ENCODE measurements around the gene PTGDS. TPM values are rescaled to one million over a fixed set of nuclear protein-coding genes. Genes with fewer than 3 reads are reported as not detected.

The PTGDS gene
- total RNA-seq, 1 donor from 2014 or later: 3.8 TPM

DNA sequence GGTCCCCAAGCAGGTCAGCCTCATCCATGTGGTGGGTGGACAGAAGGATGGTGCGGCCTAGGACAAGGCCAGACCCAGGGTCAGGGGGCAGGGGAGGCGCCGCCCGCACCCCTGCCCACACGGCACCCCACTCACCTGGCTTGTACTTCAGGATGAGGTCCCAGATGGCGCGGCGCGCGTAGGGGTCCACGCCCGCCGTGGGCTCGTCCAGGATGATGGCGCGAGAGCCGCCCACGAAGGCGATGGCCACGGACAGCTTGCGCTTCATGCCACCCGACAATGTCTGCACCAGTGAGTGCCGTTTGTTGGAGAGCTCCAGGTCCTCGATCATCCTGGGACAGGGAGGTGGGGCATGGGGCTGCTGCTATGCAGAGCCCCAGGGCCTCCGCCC, 38.2 kb downstream of the PTGDS start:
- H3K36me3 ChIP-seq (ENCODE audit: control insufficient read depth, insufficient read depth, low read length): no peaks in the 10 kb centered on the region
- H3K4me3 ChIP-seq (ENCODE audit: low read depth, low read length): no peak overlapping the region
- DNase-seq (ENCODE audit: low read depth): no peak
- no peaks in the 10 kb centered on the region for H3K27me3 ChIP-seq (ENCODE audit: control insufficient read depth, insufficient read depth, low read length)
- TF ChIP-seq, protein P1, sequence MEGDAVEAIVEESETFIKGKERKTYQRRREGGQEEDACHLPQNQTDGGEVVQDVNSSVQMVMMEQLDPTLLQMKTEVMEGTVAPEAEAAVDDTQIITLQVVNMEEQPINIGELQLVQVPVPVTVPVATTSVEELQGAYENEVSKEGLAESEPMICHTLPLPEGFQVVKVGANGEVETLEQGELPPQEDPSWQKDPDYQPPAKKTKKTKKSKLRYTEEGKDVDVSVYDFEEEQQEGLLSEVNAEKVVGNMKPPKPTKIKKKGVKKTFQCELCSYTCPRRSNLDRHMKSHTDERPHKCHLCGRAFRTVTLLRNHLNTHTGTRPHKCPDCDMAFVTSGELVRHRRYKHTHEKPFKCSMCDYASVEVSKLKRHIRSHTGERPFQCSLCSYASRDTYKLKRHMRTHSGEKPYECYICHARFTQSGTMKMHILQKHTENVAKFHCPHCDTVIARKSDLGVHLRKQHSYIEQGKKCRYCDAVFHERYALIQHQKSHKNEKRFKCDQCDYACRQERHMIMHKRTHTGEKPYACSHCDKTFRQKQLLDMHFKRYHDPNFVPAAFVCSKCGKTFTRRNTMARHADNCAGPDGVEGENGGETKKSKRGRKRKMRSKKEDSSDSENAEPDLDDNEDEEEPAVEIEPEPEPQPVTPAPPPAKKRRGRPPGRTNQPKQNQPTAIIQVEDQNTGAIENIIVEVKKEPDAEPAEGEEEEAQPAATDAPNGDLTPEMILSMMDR (IDR thresholded peaks at IDR 0.05; ENCODE audit: insufficient read depth, low read length, poor library complexity, severe bottlenecking): no peak

DNA sequence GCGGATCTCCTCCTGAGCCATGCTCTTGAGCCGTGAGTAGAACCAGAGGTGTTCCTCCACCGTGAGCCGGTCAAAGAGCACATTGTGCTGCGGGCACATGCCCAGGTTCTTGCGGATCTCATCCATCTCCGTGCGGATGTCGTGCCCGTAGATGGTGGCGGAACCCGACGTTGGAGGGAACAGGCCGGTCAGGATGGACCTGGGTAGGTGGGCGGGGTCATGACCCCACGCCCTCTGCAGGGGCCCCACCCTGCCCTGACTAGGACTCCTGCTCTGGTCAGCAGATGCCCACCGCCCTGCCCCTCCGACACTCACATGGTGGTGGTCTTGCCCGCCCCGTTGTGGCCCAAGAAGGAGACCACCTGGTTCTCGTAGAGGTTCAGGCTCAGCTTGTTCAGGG, 38.7 kb downstream of the PTGDS start:
- Histone ChIP-seq H3K27me3 (ENCODE audit: control insufficient read depth, insufficient read depth, low read length) (no peaks in the 10 kb centered on the region), H3K36me3 (ENCODE audit: control insufficient read depth, insufficient read depth, low read length) (no peaks in the 10 kb centered on the region), H3K4me3 (ENCODE audit: low read depth, low read length) (no peak overlapping the region)
- TF ChIP-seq, protein P1 (IDR thresholded peaks at IDR 0.05; ENCODE audit: insufficient read depth, low read length, poor library complexity, severe bottlenecking): no peak
- no peak for DNase-seq (ENCODE audit: low read depth)

- TF ChIP-seq, protein P1 (IDR thresholded peaks at IDR 0.05; ENCODE audit: insufficient read depth, low read length, poor library complexity, severe bottlenecking): no peak
- no peak overlapping the region for H3K4me3 ChIP-seq (ENCODE audit: low read depth, low read length)
These were observed 39.1 kb downstream of the PTGDS start for GRCh38 chr9:137016436-137016835.

GRCh38 chr9:137017071-137017470, 39.8 kb downstream of the PTGDS start:
- no peak for DNase-seq (ENCODE audit: low read depth)
- TF ChIP-seq, protein P1 (IDR thresholded peaks at IDR 0.05; ENCODE audit: insufficient read depth, low read length, poor library complexity, severe bottlenecking): no peak
- Histone ChIP-seq H3K4me3 (ENCODE audit: low read depth, low read length) (no peak overlapping the region), H3K36me3 (ENCODE audit: control insufficient read depth, insufficient read depth, low read length) (no peaks in the 10 kb centered on the region), H3K27me3 (ENCODE audit: control insufficient read depth, insufficient read depth, low read length) (no peaks in the 10 kb centered on the region)

More at GRCh38 chr9:137016436-137016835, 39.1 kb downstream of the PTGDS start:
- no peaks in the 10 kb centered on the region for H3K27me3 ChIP-seq (ENCODE audit: control insufficient read depth, insufficient read depth, low read length)
- DNase-seq (ENCODE audit: low read depth): no peak
- H3K36me3 ChIP-seq (ENCODE audit: control insufficient read depth, insufficient read depth, low read length): no peaks in the 10 kb centered on the region

DNA sequence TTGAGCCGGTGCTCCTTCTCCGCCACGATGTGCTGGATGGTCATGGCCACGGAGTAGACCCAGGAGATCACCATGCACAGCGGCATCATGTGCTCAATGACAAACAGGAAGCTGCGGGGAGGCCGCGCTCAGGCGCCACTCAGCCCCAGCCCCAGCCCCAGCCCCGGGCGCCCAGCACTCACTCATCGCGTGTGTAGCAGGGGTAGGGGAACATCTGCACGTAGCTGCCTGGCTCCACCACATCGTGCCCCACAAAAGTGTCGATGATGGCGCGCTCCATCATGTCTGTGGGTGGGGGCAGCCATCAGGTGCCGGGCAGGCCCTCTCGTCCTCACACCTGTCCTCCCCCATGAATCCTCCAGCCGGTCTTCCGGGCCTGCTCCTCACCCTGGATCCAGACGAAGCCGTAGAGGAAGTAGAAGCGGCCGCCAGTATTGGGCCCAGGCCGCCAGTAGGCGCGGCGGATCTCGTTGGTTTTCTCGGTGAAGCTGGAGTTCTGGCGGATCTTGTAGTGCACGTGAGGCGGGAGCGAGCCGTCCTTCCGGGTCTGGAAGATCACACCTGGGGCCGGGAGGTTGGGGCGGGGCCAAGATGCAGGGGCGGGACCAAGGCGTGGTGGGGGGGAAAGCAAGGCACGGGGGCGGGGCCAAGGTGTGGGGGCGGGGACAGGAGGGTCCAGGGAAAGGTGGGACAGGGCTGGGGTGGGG, 40.6 kb downstream of the PTGDS start:
- no peak for DNase-seq (ENCODE audit: low read depth)
- H3K36me3 ChIP-seq (ENCODE audit: control insufficient read depth, insufficient read depth, low read length): peaks cover 2% of the 10 kb centered on the region
- TF ChIP-seq, protein P1 (IDR thresholded peaks at IDR 0.05; ENCODE audit: insufficient read depth, low read length, poor library complexity, severe bottlenecking): no peak
- no peak overlapping the region for H3K4me3 ChIP-seq (ENCODE audit: low read depth, low read length)
- no peaks in the 10 kb centered on the region for H3K27me3 ChIP-seq (ENCODE audit: control insufficient read depth, insufficient read depth, low read length)
